Ascending aorta (tissue), 2 donors: ENCODE results near the gene RFX4. TPM values are rescaled to one million over a fixed set of nuclear protein-coding genes. Genes with fewer than 3 reads are reported as not detected.

ENCODE experiments used
- DNase-seq, 2 donors: peaks; one replicate each; pipeline ENCODE4 v3.0.0-alpha.2; 2019; ENCODE audit warnings: low spot score in 2 of 2
- H3K27ac ChIP-seq, 2 donors: fragments of 200-600 bp; sonication (generic); one replicate each; pipeline ENCODE4 v1.5.1; 2016 to 2017; ENCODE audit warnings: mild to moderate bottlenecking in 1 of 2
- H3K27me3 ChIP-seq: fragments of 200-600 bp; sonication (generic); one replicate; pipeline ENCODE4 v1.5.1; 2017
- H3K36me3 ChIP-seq, 2 donors: fragments of 200-600 bp; sonication (generic); one replicate each; pipeline ENCODE4 v1.5.1; 2016
- H3K4me1 ChIP-seq, 2 donors: fragments of 200-600 bp; sonication (generic); one replicate each; pipeline ENCODE4 v1.5.1; 2016 to 2017; ENCODE audit warnings: mild to moderate bottlenecking in 1 of 2
- H3K4me3 ChIP-seq, 2 donors: fragments of 200-600 bp; sonication (generic); one replicate each; pipeline ENCODE4 v1.5.1; 2016 to 2017; ENCODE audit warnings: mild to moderate bottlenecking in 1 of 2
- H3K9me3 ChIP-seq, 2 donors: fragments of 200-600 bp; sonication (generic); one replicate each; pipeline ENCODE4 v1.5.1; 2016
- intact Hi-C: fragments of 100-400 bp; cut with DNase I; formaldehyde crosslinking; loops from one replicate; pipeline ENCODE4 v1.15.1; 2023
- total RNA-seq: library from RNA; depleted of rRNA; stranded (reverse); fragments of >200 nt; gene quantifications from one replicate; pipeline ENCODE4 v1.1.0, GENCODE V29; 2016
- TF ChIP-seq, protein P1 (sequence below), 3 experiments: fragments of 200-600 bp in 2 of 3; fragments of 450-650 bp in 1 of 3; sonication (generic) in 2 of 3; IDR thresholded peaks; one replicate each; pipeline ENCODE4 v1.5.1; 2016 to 2019; ENCODE audit warnings: antibody characterized with exemption in 3 of 3, mild to moderate bottlenecking in 1 of 3, moderate library complexity in 1 of 3

The RFX4 gene
- total RNA-seq, 1 donor from 2014 or later = not detected

DNA sequence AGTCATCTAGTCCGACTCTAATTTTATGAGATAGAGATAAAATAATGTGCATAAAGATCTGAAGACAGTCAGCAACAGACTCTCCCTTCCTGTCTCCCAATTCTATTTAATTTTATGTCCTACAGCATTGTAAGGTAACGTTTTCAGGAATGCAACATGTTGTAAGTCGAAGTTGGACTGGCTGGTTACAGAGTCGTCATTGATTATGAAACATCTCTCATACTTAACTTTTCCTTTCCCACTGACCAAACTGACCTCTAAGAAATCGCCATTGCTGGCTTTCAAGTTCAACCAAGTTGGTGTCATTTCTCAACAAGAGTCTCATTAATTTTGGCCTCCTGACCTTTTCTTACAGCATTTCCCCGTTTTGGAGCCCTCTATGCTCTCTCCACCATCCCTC, 186.7 kb downstream of the RFX4 start:
- DNase-seq = no peak
- peak overlapping the region in 1 of 2 donors; percentile 43 for H3K27ac ChIP-seq
- no peaks in the 10 kb centered on the region for H3K9me3 ChIP-seq
- peaks cover 0 to 45% of the 10 kb centered on the region in 2 donors for H3K4me1 ChIP-seq
- H3K27me3 ChIP-seq = no peaks in the 10 kb centered on the region
- TF ChIP-seq, protein P1, sequence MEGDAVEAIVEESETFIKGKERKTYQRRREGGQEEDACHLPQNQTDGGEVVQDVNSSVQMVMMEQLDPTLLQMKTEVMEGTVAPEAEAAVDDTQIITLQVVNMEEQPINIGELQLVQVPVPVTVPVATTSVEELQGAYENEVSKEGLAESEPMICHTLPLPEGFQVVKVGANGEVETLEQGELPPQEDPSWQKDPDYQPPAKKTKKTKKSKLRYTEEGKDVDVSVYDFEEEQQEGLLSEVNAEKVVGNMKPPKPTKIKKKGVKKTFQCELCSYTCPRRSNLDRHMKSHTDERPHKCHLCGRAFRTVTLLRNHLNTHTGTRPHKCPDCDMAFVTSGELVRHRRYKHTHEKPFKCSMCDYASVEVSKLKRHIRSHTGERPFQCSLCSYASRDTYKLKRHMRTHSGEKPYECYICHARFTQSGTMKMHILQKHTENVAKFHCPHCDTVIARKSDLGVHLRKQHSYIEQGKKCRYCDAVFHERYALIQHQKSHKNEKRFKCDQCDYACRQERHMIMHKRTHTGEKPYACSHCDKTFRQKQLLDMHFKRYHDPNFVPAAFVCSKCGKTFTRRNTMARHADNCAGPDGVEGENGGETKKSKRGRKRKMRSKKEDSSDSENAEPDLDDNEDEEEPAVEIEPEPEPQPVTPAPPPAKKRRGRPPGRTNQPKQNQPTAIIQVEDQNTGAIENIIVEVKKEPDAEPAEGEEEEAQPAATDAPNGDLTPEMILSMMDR (IDR thresholded peaks at IDR 0.05) = no peak
- H3K36me3 ChIP-seq = no peaks in the 10 kb centered on the region
- no peak overlapping the region for H3K4me3 ChIP-seq
- intact Hi-C loops = loop anchor here (5.0 kb wide), 1 partner anchor 73 kb away; no protein-coding TSS in a partner anchor

DNA sequence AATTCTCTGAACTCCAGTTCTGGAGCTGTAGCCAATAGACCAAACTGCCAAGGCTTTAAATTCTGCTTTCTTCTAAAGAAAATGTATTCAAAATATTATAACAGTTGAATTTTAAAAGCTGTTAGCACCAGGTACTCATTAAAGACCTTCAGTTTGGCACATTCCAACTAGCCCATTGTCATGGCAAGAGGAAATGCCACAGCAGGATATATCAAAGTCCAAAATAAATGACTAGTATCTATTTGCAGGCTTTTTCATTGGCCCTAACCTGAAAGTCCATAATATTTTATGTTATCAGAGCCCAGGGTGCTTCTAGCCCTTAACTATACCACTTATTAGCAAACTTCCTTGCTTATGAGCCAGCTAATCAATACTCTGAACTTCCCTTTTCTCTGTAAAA, 188.6 kb downstream of the RFX4 start:
- peak overlapping the region; percentile 69 to 98 for H3K27ac ChIP-seq
- H3K4me1 ChIP-seq = peaks cover 0 to 50% of the 10 kb centered on the region in 2 donors
- no peak overlapping the region for H3K4me3 ChIP-seq
- TF ChIP-seq, protein P1 (IDR thresholded peaks at IDR 0.05) = no peak
- no peak for DNase-seq
- no peaks in the 10 kb centered on the region for H3K36me3 ChIP-seq
- no peaks in the 10 kb centered on the region for H3K9me3 ChIP-seq
- intact Hi-C loops = loop anchor here (5.0 kb wide), 1 partner anchor 414 kb away; the partner anchor contains the start of gene POLR3B
- H3K27me3 ChIP-seq = no peaks in the 10 kb centered on the region

DNA sequence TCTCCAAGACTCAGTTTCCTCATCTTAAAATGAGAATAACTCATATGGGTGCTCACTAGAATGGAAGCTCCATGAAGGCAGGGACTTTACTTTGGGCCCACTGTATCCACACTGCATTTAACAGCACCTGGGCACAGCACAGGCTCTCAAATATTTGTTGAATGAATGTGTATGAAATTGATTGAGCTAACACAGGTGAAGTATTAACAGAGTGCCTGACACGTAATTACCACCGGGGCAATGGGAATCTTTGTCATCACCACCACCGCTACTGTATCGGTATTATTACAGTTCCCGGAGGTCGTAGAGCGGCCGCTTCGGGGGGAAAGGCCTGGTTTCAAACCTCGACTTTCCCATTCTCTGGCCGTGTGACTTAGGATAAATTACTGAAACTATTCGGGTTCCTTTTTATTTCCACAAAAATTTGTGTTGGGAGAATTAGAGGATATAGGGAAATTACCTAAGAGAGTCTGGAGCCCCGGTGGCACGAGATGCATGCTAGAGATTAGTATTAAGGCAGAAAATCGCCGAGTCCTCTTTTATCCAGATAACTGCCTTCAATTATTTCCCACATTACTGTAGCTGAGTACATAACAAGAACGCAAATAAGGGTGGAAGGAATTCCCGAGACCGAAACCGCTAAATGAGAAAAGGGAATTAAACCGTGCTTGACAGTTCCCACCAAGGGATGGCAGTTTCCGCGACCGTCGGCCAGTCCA, 190.6 kb downstream of the RFX4 start:
- TF ChIP-seq, protein P1 (IDR thresholded peaks at IDR 0.05) = no peak
- Histone ChIP-seq H3K36me3 (no peaks in the 10 kb centered on the region), H3K27ac (peak overlapping the region; percentile 95 to 98), H3K4me1 (peaks cover 0 to 33% of the 10 kb centered on the region in 2 donors), H3K9me3 (no peaks in the 10 kb centered on the region), H3K27me3 (no peaks in the 10 kb centered on the region), H3K4me3 (peak overlapping the region; percentile 68 to 72)
- intact Hi-C loops = loop anchor here (1.0 to 5.0 kb wide), 3 partner anchors 183 to 416 kb away; partner anchors contain the start of genes CRY1 and POLR3B
- no peak for DNase-seq

DNA sequence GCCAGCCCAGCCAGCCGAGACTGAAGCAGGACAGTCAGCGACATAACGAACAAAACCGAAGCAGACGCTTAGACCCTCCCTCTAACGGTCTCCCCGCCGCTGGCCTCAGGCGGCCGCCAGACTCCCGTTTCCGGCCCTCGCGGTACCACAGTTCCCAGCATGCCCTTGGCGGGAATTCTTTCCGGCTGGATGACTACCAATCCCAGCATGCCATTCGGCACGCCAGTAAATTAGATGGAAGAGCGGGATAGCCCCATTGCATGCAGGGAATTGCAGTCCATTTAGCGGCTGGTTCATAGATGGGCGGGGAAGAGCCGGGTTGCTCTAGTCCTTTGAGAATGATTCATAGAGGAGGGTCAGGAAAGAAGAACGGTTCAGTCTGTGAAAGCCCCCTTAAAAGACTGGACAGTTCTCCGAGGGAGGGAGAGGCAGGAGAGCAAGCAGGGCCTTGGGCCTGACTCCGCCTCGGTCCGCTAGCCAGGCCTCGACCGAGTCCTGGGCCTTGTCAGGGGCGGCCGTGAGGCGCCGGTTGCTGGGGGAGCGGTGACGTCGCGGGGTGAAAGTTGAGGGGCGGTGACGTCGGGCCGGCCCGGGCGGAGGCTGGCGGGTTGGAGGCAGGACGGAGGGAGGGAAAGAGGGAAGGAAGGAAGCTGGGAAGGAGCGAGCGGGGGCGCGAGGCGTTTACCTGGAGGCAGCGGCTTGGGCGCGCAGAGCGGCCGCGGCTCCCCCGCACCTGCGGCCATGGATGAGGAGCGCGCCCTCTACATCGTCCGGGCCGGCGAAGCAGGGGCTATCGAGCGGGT, 191.4 kb downstream of the RFX4 start, which contains the start of gene RIC8B:
Gene RIC8B, plus strand, starts transcription at position 678 of the 803 bp plus-strand sequence. Its CDS starts 64 bp downstream, at position 742.
- Histone ChIP-seq H3K27ac (peak within 1 kb of the TSS; percentile 95 to 98), H3K4me3 (peak within 1 kb of the TSS; percentile 68 to 72), H3K27me3 (no peaks in the 10 kb centered on the region), H3K9me3 (no peaks in the 10 kb centered on the region), H3K4me1 (peaks cover 0 to 26% of the 10 kb centered on the region in 2 donors), H3K36me3 (no peaks in the 10 kb centered on the region)
- TF ChIP-seq, protein P1 (IDR thresholded peaks at IDR 0.05) = no peak
- intact Hi-C loops = loop anchor here (1.0 to 5.0 kb wide), 2 partner anchors 182 to 417 kb away; partner anchors contain the start of gene POLR3B
- DNase-seq = peak; percentile 83 to 98

DNA sequence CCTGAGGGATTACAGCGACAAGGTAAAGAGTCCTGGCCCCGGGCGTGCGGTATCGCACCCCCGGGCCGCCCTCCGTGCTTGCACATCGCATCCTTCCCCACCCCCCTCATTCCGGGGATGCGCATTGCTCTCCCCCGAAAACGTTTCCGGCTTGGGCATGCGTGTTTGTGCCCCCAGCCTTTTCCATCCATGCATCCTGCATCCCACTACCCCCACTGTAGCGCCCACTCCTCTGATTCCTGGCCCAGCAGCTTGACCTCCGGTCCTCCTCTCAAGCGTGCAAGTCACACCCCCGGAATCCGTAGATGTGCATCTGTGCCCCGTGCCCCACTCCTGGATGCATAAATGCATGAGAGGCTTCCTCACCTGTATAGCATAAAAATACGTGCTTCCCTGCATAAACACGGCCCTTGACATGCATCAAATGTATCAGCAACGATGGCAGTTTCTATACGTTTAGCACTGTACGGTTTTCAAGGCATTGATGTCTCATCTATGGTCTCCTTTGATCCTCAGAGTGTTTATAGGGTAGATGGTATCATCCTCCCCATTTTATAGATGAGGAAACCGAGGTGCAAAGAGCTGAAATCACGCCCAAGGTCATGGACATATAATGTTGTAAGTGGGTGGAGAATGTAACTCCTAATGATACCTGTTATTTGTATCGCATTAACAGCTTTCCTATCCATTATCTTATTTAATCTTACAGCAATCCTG, 192.2 kb downstream of the RFX4 start:
- no peak for DNase-seq
- TF ChIP-seq, protein P1 (IDR thresholded peaks at IDR 0.05) = no peak

More for the DNA sequence above, 192.2 kb downstream of the RFX4 start:
- peaks cover 0 to 23% of the 10 kb centered on the region in 2 donors for H3K4me1 ChIP-seq
- H3K27me3 ChIP-seq = no peaks in the 10 kb centered on the region
- no peaks in the 10 kb centered on the region for H3K36me3 ChIP-seq
- intact Hi-C loops = loop anchor here (1.0 to 5.0 kb wide), 2 partner anchors 181 to 418 kb away; partner anchors contain the start of gene POLR3B
- peak overlapping the region; percentile 68 to 72 for H3K4me3 ChIP-seq
- peak overlapping the region; percentile 95 to 98 for H3K27ac ChIP-seq
- H3K9me3 ChIP-seq = no peaks in the 10 kb centered on the region
